IMR-90 (cell line): ENCODE data around the gene IKZF4. TPM values are rescaled to one million over a fixed set of nuclear protein-coding genes. Genes with fewer than 3 reads are reported as not detected.

ENCODE experiments used
- ATAC-seq: fragments of 200-7000 bp; cut with Tn5 transposase; 2 replicates; pipeline ENCODE4 v1.9.1; 2020; ENCODE audit warnings: low read depth, mild to moderate bottlenecking, moderate library complexity
- BruUV-seq: library from RNA; stranded (reverse); fragments of 400-500 nt; replicated peaks from 2 replicates; lab custom pipeline; 2021; lab: Mats Ljungman, UMichigan
- CTCF ChIA-PET: fragments of 300-600 bp; formaldehyde crosslinking; extraction: SDS; loops from one replicate; lab custom pipeline; 2021; ENCODE audit warnings: antibody characterized with exemption; lab: Yijun Ruan, JAX
- POLR2A ChIA-PET: fragments of 300-600 bp; sonication (Branson Sonifier 250); formaldehyde crosslinking; loops from one replicate; lab custom pipeline; 2022; ENCODE audit warnings: antibody characterized with exemption; ENCODE audit not compliant: unreplicated experiment; lab: Charles Lee
- DNase-seq: peaks from one replicate; pipeline ENCODE4 v3.0.0; 2013
- H2AFZ ChIP-seq: replicated peaks from 2 replicates; pipeline ENCODE3; 2013; ENCODE audit warnings: low read length, mild to moderate bottlenecking; ENCODE audit not compliant: poor library complexity
- H2AK5ac ChIP-seq: 2 replicates; pipeline ENCODE4 v1.6.1; 2013; ENCODE audit warnings: low read depth, low read length, inconsistent platforms
- H2AK9ac ChIP-seq: replicated peaks from 2 replicates; pipeline ENCODE3; 2013; ENCODE audit warnings: mild to moderate bottlenecking, low read depth, low read length, moderate library complexity; ENCODE audit not compliant: poor library complexity
- H2BK120ac ChIP-seq: 2 replicates; pipeline ENCODE4 v1.6.1; 2013; ENCODE audit warnings: low read depth, low read length, inconsistent platforms
- H2BK15ac ChIP-seq: 3 replicates; pipeline ENCODE4 v1.6.1; 2013; ENCODE audit warnings: low read depth, low read length, inconsistent platforms
- H2BK20ac ChIP-seq: 2 replicates; pipeline ENCODE4 v1.6.1; 2013; ENCODE audit warnings: low read depth, mild to moderate bottlenecking, inconsistent platforms, low read length, moderate library complexity
- H2BK5ac ChIP-seq: 2 replicates; pipeline ENCODE4 v1.6.1; 2013; ENCODE audit warnings: mild to moderate bottlenecking, low read depth, low read length, inconsistent platforms; ENCODE audit not compliant: poor library complexity, severe bottlenecking
- H3K14ac ChIP-seq: replicated peaks from 2 replicates; pipeline ENCODE4 v1.6.1; 2013; ENCODE audit warnings: low read depth, low read length, inconsistent platforms
- H3K18ac ChIP-seq: 2 replicates; pipeline ENCODE4 v1.6.1; 2013; ENCODE audit warnings: low read depth, low read length, control low read depth
- H3K23ac ChIP-seq: 2 replicates; pipeline ENCODE4 v1.6.1; 2013; ENCODE audit warnings: low read depth, low read length, inconsistent platforms
- H3K27ac ChIP-seq: 2 replicates; pipeline ENCODE4 v1.5.1; 2013; ENCODE audit warnings: mild to moderate bottlenecking, control low read depth, low read length; ENCODE audit not compliant: insufficient read depth
- H3K27me3 ChIP-seq: 2 replicates; pipeline ENCODE4 v1.6.1; 2013; ENCODE audit warnings: low read length; ENCODE audit not compliant: control insufficient read depth, insufficient read depth
- H3K36me3 ChIP-seq: 2 replicates; pipeline ENCODE4 v1.6.1; 2013; ENCODE audit warnings: low read length, mixed read lengths; ENCODE audit not compliant: control insufficient read depth, insufficient read depth
- H3K4ac ChIP-seq: 2 replicates; pipeline ENCODE4 v1.6.1; 2013; ENCODE audit warnings: low read depth, low read length, inconsistent platforms
- H3K4me1 ChIP-seq: 2 replicates; pipeline ENCODE4 v1.6.1; 2013; ENCODE audit warnings: low read length, mixed read lengths; ENCODE audit not compliant: control insufficient read depth, insufficient read depth
- H3K4me2 ChIP-seq: 2 replicates; pipeline ENCODE4 v1.6.1; 2013; ENCODE audit warnings: low read depth, mild to moderate bottlenecking, control low read depth, low read length, moderate library complexity
- H3K4me3 ChIP-seq: 2 replicates; pipeline ENCODE4 v1.5.1; 2013; ENCODE audit warnings: low read depth, mild to moderate bottlenecking, control low read depth, low read length, moderate library complexity; ENCODE audit not compliant: insufficient read depth
- H3K56ac ChIP-seq: 2 replicates; pipeline ENCODE4 v1.6.1; 2013; ENCODE audit warnings: low read length, inconsistent platforms; ENCODE audit not compliant: insufficient read depth; ENCODE audit errors: extremely low read depth
- H3K79me1 ChIP-seq, 2 experiments: 2 replicates each; pipeline ENCODE4 v1.6.1; 2013; ENCODE audit warnings: low read length in 2 of 2, inconsistent platforms in 1 of 2, low read depth in 1 of 2
- H3K9ac ChIP-seq: 2 replicates; pipeline ENCODE4 v1.6.1; 2013; ENCODE audit warnings: low read depth, low read length, control low read depth
- H3K9me1 ChIP-seq: 2 replicates; pipeline ENCODE4 v1.6.1; 2013; ENCODE audit warnings: low read length, inconsistent platforms; ENCODE audit not compliant: insufficient read depth
- H3K9me3 ChIP-seq: 2 replicates; pipeline ENCODE4 v1.6.1; 2013; ENCODE audit warnings: low read length; ENCODE audit not compliant: control insufficient read depth, insufficient read depth
- H4K20me1 ChIP-seq: 2 replicates; pipeline ENCODE4 v1.6.1; 2013; ENCODE audit warnings: low read length, inconsistent platforms; ENCODE audit not compliant: insufficient read depth
- H4K5ac ChIP-seq: 2 replicates; pipeline ENCODE4 v1.6.1; 2013; ENCODE audit warnings: mild to moderate bottlenecking, low read depth, low read length, control low read depth
- H4K8ac ChIP-seq, 2 experiments: 2 replicates each; pipeline ENCODE4 v1.6.1; 2013; ENCODE audit warnings: low read depth in 2 of 2, low read length in 2 of 2, control low read depth in 1 of 2, inconsistent platforms in 1 of 2
- H4K91ac ChIP-seq: 2 replicates; pipeline ENCODE4 v1.6.1; 2013; ENCODE audit warnings: low read depth, low read length, inconsistent platforms; ENCODE audit not compliant: insufficient read depth
- BHLHE40 ChIP-seq: fragments of 150-350 bp; IDR thresholded peaks from 2 replicates; pipeline ENCODE4 v1.6.1; 2016; ENCODE audit warnings: mild to moderate bottlenecking, low read depth, low read length
- CEBPB ChIP-seq: IDR thresholded peaks from 2 replicates; pipeline ENCODE4 v1.6.1; 2012; ENCODE audit warnings: low read depth, low read length, improper control_type of control experiment
- CHD1 ChIP-seq: IDR thresholded peaks from 2 replicates; pipeline ENCODE4 v1.6.1; 2012; ENCODE audit warnings: low read depth, low read length, improper control_type of control experiment
- FOS ChIP-seq: fragments of 150-350 bp; IDR thresholded peaks from 2 replicates; pipeline ENCODE4 v1.6.1; 2016; ENCODE audit warnings: low read depth, low read length
- MAFK ChIP-seq: IDR thresholded peaks from 2 replicates; pipeline ENCODE4 v1.6.1; 2012; ENCODE audit warnings: low read depth, low read length, improper control_type of control experiment
- MAZ ChIP-seq: IDR thresholded peaks from 2 replicates; pipeline ENCODE4 v1.6.1; 2012; ENCODE audit warnings: low read depth, mild to moderate bottlenecking, low read length, improper control_type of control experiment, moderate library complexity, borderline replicate concordance
- MXI1 ChIP-seq: IDR thresholded peaks from 2 replicates; pipeline ENCODE4 v1.6.1; 2012; ENCODE audit warnings: low read depth, mild to moderate bottlenecking, low read length, moderate library complexity, borderline replicate concordance
- NFE2L2 ChIP-seq: fragments of 150-350 bp; IDR thresholded peaks from 2 replicates; pipeline ENCODE4 v1.6.1; 2016; ENCODE audit warnings: low read depth, mild to moderate bottlenecking, low read length
- POLR2A ChIP-seq: IDR thresholded peaks from 2 replicates; pipeline ENCODE4 v1.6.1; 2012; ENCODE audit warnings: mild to moderate bottlenecking, low read depth, low read length
- RAD21 ChIP-seq: IDR thresholded peaks from 2 replicates; pipeline ENCODE4 v1.6.1; 2012; ENCODE audit warnings: low read length, improper control_type of control experiment
- RCOR1 ChIP-seq: IDR thresholded peaks from 2 replicates; pipeline ENCODE4 v1.6.1; 2012; ENCODE audit warnings: mild to moderate bottlenecking, low read length, improper control_type of control experiment; ENCODE audit not compliant: insufficient replicate concordance
- RFX5 ChIP-seq: IDR thresholded peaks from 2 replicates; pipeline ENCODE4 v1.8.0; 2012; ENCODE audit warnings: low read depth, mild to moderate bottlenecking, low read length, moderate library complexity
- SMC3 ChIP-seq: fragments of 150-350 bp; IDR thresholded peaks from 2 replicates; pipeline ENCODE4 v1.6.1; 2016; ENCODE audit warnings: low read depth, mild to moderate bottlenecking, antibody characterized with exemption, low read length, moderate library complexity
- WGBS, 2 experiments: methylation state at CpG; one replicate each; pipeline versions ENCODE4 v1.1.5 to v1.1.7; 2013; ENCODE audit warnings: missing lambda C conversion rate in 2 of 2; ENCODE audit not compliant: insufficient read length in 1 of 2; ENCODE audit errors: extremely low coverage in 2 of 2; 5-methylcytosine and 5-hydroxymethylcytosine counted together
- dilution Hi-C: fragments of 300-500 bp; cut with HindIII; formaldehyde crosslinking; loops from one replicate; pipeline ENCODE4 v1.14.3; 2018; ENCODE audit warnings: low sequenced_read_pairs; ENCODE audit not compliant: unreplicated experiment
- in situ Hi-C: fragments of 300-500 bp; cut with MboI; formaldehyde crosslinking; loops from 3 replicates; pipeline ENCODE4 v1.14.3; 2019; ENCODE audit warnings: low sequenced_read_pairs, inconsistent platforms, mixed read lengths
- intact Hi-C: fragments of 100-400 bp; cut with micrococcal nuclease; formaldehyde crosslinking; loops from 2 replicates; pipeline ENCODE4 v1.10.0; 2022
- polyA plus RNA-seq, 3 experiments: library from polyadenylated mRNA; depleted of rRNA; stranded (reverse); fragments of >200 nt; gene quantifications; 2 replicates each; pipeline ENCODE4 v1.2.3, GENCODE V29; 2012; ENCODE audit warnings: low replicate concordance in 1 of 3
- total RNA-seq: library from RNA; depleted of rRNA; stranded (reverse); fragments of >200 nt; gene quantifications from 2 replicates; pipeline ENCODE4 v1.2.3, GENCODE V29; 2012
- TF ChIP-seq, protein P1 (sequence below): fragments of 150-350 bp; IDR thresholded peaks from 2 replicates; pipeline ENCODE4 v1.6.1; 2017; ENCODE audit warnings: mild to moderate bottlenecking, antibody characterized with exemption, low read length, low read depth
- TF ChIP-seq, protein P2 (sequence below): conservative IDR thresholded peaks from 2 replicates; pipeline ENCODE4 v1.5.1; 2012; ENCODE audit warnings: mild to moderate bottlenecking, low read depth, low read length, improper control_type of control experiment
- TF ChIP-seq, protein P3 (sequence below): fragments of 150-350 bp; IDR thresholded peaks from 2 replicates; pipeline ENCODE4 v1.6.1; 2016; ENCODE audit warnings: low read depth, mild to moderate bottlenecking, low read length, moderate library complexity, borderline replicate concordance

Gene IKZF4
- total and polyA plus RNA-seq, 2 of the 4 experiments (the other 2 are of a cell fraction) = 1.8 to 7.1 TPM

DNA sequence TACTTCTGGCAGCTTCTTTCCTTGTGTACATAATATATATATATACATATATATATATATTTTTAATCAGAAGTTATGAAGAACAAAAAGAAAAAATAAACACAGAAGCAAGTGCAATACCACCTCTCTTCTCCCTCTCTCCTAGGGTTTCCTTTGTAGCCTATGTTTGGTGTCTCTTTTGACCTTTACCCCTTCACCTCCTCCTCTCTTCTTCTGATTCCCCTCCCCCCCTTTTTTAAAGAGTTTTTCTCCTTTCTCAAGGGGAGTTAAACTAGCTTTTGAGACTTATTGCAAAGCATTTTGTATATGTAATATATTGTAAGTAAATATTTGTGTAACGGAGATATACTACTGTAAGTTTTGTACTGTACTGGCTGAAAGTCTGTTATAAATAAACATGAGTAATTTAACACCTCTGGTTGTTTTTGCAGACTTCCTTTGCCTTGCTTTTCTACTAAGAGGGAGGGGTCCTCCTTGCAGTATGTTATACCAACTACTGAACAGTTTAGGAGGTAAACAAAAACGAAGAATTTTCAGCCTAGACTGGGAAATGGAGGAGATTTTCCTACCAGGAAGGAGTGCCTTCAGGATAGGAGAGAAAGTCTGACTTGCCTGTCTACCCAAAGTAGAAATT lies 17.3 kb downstream of the IKZF4 start:
- dilution Hi-C loops = no loop called here
- H3K27ac ChIP-seq = no peak overlapping the region
- CTCF ChIA-PET = interaction anchor here (0.7 to 2.4 kb wide), 2 partner anchors 9 to 24 kb away, joined by 3 to 8 read pairs; no protein-coding TSS in a partner anchor

More for the DNA sequence above, 17.3 kb downstream of the IKZF4 start:
- no peak overlapping the region for H2BK20ac ChIP-seq
- no peak overlapping the region for H3K4ac ChIP-seq
- TF ChIP-seq FOS (no peak), MXI1 (no peak), SMC3 (no peak), CEBPB (no peak), RAD21 (no peak), RFX5 (no peak), MAZ (no peak), POLR2A (no peak), MAFK (no peak), RCOR1 (no peak), NFE2L2 (no peak), BHLHE40 (no peak), CHD1 (no peak)
- TF ChIP-seq, protein P1, sequence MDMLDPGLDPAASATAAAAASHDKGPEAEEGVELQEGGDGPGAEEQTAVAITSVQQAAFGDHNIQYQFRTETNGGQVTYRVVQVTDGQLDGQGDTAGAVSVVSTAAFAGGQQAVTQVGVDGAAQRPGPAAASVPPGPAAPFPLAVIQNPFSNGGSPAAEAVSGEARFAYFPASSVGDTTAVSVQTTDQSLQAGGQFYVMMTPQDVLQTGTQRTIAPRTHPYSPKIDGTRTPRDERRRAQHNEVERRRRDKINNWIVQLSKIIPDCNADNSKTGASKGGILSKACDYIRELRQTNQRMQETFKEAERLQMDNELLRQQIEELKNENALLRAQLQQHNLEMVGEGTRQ = no peak
- TF ChIP-seq, protein P2, sequence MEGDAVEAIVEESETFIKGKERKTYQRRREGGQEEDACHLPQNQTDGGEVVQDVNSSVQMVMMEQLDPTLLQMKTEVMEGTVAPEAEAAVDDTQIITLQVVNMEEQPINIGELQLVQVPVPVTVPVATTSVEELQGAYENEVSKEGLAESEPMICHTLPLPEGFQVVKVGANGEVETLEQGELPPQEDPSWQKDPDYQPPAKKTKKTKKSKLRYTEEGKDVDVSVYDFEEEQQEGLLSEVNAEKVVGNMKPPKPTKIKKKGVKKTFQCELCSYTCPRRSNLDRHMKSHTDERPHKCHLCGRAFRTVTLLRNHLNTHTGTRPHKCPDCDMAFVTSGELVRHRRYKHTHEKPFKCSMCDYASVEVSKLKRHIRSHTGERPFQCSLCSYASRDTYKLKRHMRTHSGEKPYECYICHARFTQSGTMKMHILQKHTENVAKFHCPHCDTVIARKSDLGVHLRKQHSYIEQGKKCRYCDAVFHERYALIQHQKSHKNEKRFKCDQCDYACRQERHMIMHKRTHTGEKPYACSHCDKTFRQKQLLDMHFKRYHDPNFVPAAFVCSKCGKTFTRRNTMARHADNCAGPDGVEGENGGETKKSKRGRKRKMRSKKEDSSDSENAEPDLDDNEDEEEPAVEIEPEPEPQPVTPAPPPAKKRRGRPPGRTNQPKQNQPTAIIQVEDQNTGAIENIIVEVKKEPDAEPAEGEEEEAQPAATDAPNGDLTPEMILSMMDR = no peak
- TF ChIP-seq, protein P3, sequence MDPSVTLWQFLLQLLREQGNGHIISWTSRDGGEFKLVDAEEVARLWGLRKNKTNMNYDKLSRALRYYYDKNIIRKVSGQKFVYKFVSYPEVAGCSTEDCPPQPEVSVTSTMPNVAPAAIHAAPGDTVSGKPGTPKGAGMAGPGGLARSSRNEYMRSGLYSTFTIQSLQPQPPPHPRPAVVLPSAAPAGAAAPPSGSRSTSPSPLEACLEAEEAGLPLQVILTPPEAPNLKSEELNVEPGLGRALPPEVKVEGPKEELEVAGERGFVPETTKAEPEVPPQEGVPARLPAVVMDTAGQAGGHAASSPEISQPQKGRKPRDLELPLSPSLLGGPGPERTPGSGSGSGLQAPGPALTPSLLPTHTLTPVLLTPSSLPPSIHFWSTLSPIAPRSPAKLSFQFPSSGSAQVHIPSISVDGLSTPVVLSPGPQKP = no peak
- no peak overlapping the region for H2AFZ ChIP-seq
- no peak overlapping the region for H2AK9ac ChIP-seq
- H4K91ac ChIP-seq = no peak overlapping the region
- no peak overlapping the region for H2BK15ac ChIP-seq
- H3K23ac ChIP-seq = no peak overlapping the region
- H4K5ac ChIP-seq = no peak overlapping the region
- no peak overlapping the region for H3K4me2 ChIP-seq
- H4K8ac ChIP-seq = no peak overlapping the region
- no peak overlapping the region for H3K18ac ChIP-seq
- no peaks in the 10 kb centered on the region for H3K9me3 ChIP-seq
- POLR2A ChIA-PET = no interaction called here
- H3K36me3 ChIP-seq = peaks cover 26% of the 10 kb centered on the region
- no CpG with 5 or more reads among the region's 2 CpGs for WGBS, 2 experiments
- ATAC-seq (no peak), DNase-seq (no peak)
- no peak overlapping the region for H3K9ac ChIP-seq
- H4K20me1 ChIP-seq = peaks cover 12% of the 10 kb centered on the region
- H3K14ac ChIP-seq = no peak overlapping the region
- H3K4me1 ChIP-seq = no peaks in the 10 kb centered on the region
- no peak overlapping the region for H2AK5ac ChIP-seq
- H2BK120ac ChIP-seq = no peak overlapping the region
- H3K9me1 ChIP-seq = no peaks in the 10 kb centered on the region
- H3K56ac ChIP-seq = no peak overlapping the region
- peaks cover 0 to 17% of the 10 kb centered on the region in 2 experiments; a peak in 2 of 4 replicates for H3K79me1 ChIP-seq
- in situ Hi-C loops = loop anchor here (5.0 kb wide), 1 partner anchor 41 kb away; the partner anchor contains the start of gene SUOX
- BruUV-seq = no TSS peak
- no peaks in the 10 kb centered on the region for H3K27me3 ChIP-seq
- no peak overlapping the region for H2BK5ac ChIP-seq
- H3K4me3 ChIP-seq = no peak overlapping the region
- intact Hi-C loops = no loop called here
